Suppressor macrophage (primary cell): ENCODE data around the gene GET3.
A peak's percentile ranks its signal among the peaks of the same experiment; 100 is the strongest.
"Not testable (repeated sequence)": the region's sequence is repeated elsewhere in the genome, so short reads cannot be mapped to it uniquely, and the experiment has no call there.

Experiments used
- DNase-seq, 4 experiments: peaks; one replicate each; pipeline ENCODE4 v3.0.0-alpha.2; 2020 to 2022
- total RNA-seq, 17 experiments: gene quantifications; one replicate each; lab custom pipeline; 2026; ENCODE audit warnings: mixed read lengths in 6 of 17, inconsistent platforms in 3 of 17; lab: John Stamatoyannopoulos, UW

GET3 gene
- total RNA-seq = 34.0 to 92.6 (median 58.0) reads per million in 17 experiments

DNA sequence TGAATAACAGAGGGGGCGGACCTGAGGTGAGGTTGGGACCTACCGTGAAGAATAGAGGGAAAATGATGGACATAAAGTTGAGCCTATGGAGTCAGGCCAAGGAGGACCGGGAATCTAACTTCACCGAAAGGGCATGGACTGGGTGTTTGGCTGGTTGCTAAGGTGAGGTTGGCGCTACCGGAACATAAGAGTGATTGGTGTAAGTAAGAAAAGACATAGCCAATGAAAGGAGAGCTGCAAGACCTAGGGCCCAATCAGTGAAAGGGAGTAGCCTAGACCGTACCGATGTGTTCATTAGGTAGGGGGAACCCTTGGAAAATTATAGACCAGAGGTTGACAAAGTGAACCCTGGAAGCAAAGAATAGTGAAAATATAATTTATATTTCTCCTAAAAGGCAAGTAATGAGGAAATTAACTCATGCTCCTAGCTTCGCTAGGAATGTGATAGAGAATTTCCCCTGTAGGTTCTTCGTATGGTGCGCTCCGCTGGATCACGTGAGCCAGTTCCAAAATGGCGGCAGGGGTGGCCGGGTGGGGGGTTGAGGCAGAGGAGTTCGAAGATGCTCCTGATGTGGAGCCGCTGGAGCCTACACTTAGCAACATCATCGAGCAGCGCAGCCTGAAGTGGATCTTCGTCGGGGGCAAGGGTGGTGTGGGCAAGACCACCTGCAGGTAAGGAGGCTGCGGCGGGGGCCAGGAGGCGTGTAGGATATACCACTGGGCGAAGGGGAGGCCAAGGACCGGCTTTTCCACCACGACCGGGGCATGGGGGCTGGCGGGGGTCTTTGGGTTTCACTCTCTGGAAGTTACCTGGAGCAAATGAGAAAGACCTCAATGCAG is at the start of gene GET3:
Gene GET3 (plus strand): TSS at position 503 of the 840 bp plus-strand sequence. CDS start 9 bp downstream, at position 512.
- DNase-seq = peak; percentile 93 to 98 (median 95)

DNA sequence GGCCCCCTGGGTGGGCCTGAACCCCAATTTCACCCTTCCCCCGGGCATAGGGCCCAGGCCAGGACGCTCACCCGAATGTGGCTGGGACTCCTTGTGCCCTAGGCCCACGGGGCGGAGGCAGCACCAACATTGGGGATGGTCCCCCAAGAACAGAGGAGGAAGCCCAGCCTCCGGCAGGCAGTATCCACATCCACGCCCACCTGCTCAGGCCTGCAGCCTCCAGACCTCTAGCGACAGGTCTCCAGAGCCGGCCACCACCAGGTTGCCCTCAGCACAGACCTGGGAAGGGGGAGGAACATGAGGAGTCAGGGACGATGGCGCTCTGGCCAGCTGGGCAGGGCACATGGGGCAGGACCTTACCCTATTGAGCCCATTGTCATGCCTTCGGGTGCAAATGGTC is 48.3 kb upstream of the GET3 start:
- no peak for DNase-seq

DNA sequence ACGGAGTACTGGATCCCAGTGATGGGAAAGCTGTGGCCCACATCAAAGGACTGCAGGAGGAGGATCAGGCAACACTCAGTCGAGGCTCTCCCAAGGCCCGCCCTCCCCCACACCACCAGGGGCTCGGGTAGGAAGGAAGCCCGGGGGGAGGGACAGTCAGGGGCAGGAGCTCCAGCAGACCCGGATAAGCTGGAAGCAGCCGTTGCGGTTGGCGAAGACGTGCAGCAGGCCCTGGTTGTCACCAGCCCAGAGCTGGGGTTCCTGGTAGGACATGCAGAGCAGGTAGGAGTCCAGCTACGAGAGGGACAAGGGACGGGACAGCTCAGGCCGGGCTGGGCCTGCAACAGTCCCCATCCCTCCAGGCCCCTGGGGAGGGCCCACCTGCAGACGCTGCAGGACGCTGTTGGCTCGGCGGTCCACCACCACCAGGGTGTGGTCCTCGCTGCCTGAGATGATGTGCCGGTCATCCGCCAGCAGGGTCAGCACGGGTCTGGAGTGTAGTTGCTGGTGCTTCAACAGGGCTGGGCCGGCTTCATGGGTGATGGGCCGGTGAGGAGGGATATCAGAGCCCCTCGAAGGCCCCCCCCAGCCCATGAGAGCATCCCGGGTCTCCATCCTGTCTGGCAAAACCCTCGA is 47.6 kb upstream of the GET3 start:
- no peak for DNase-seq

GRCh38 chr19:12692960-12693359 is 44.3 kb upstream of the GET3 start:
- no peak for DNase-seq

GRCh38 chr19:12694641-12695040 is 42.7 kb upstream of the GET3 start:
- no peak for DNase-seq

- no peak for DNase-seq
Measured at GRCh38 chr19:12695096-12695495, 42.2 kb upstream of the GET3 start.

- no peak for DNase-seq
Measured at GRCh38 chr19:12695514-12695913, 41.8 kb upstream of the GET3 start.

DNA sequence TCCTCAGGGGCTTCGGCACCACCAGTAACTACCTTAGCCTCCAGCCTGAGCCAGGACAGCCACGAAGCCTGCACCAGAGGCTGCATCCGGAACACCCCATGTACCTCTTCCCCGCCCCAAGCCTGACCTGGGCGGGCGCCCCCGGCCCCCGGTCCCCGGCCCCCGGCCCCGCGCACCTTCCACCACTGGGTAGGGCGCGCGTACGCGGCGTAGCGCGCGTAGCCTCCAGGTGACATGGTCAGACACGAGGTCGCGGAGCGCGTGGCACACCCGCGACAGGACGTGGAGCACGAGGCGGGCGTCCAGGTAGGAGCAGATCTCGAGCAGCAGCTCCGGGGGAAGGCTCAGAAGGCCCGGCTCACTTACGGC is 41.3 kb upstream of the GET3 start:
- DNase-seq = peak in 1 of 4 experiments; percentile 18

- peak; percentile 97 to 99 (median 98) for DNase-seq
Measured at GRCh38 chr19:12696366-12697335, 40.6 kb upstream of the GET3 start, which contains the start of gene FBXW9. TSS of gene FBXW9 (minus strand) at chr19:12696631. CDS start at chr19:12696581, 50 bp downstream.

DNA sequence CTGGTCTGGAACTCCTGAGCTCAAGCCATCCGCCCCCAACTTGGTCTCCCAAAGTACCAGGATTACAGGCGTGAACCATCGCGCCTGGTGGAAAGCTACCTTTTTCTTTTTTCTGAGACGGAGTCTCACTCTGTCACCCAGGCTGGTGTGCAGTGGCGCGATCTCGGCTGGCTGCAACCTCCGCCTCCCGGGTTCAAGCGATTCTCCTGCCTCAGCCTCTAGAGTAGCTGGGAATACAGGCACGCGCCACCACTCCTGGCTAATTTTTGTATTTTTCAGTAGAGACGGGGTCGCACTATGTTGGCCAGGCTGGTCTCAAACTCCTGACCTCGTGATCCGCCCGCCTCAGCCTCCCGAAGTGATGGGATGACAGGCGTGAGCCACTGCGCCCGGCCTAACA is 39.9 kb upstream of the GET3 start:
- not testable (repeated sequence) for DNase-seq

DNA sequence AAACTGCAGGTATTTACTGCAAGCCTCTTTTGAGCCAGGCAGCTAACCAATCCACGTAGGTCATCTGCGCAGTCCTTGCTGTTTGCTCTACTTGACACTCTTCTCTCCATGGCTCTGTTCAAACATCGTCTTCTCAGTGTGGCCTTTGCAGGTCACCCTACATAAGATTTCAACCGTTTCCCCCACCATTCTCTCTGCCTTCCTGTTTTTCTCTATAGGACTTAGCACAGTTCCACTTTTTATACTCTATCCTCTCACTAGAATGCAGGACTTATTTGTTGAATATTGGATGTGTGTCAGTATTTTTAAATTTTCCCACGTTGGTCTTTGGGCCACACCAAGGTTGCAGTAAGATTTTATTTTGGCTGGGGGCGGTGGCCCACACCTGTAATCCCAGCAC is 39.2 kb upstream of the GET3 start:
- DNase-seq = no peak

DNA sequence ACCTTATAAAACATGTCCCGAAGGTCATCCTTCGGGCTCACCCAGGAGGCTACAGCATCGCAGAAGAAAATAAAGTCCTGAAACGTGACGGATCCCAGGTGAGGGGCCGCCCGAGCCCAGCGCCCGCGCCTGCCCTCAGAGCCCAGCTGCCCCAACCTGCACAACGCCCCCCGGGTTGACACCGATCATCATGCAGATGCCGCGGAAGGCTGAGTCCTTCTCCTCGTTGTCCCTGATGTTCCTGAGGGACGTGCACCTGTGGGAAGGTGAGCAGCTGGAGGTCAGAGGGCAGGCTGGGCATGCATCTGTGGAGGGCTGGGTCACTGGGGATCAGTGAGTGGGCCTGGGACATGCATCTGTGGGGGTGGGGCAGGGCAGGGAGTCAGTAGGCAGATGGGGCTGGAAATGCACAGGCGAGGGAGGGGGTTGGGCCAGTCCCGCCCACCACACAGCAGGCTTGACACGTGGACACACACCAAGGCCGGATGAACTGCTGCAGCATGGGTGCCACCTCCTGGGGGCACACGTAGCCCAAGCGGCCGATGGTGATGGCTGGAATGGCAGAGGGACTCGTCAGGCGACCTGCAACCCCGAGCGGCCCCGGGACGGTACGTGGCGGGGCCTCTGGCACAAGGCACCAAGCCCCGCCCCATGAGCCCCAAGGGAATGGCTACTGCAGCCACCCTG is 35.6 kb upstream of the GET3 start:
- DNase-seq = no peak

DNA sequence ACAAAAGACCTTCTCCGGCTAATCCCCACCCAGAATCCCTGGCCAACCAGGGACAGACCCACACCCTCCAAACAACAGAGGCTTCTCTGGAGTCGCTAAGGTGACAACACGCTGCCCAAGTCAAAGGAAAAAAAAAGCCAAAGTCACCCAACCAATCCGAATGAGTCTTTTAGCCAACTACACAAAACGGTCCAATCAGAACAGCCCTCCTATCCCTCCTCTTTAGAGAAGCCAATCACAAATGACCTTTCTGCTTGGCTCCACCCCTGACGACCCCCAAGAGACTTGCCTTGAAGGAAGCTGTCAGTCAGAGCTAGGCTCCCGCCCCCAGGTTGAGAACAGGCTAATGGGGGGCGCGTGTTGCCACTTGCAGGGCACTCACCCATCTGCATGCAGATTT is 34.3 kb upstream of the GET3 start:
- DNase-seq = peak in 1 of 4 experiments; percentile 6

- DNase-seq = no peak
Measured at GRCh38 chr19:12705169-12705568, 32.1 kb upstream of the GET3 start.

- DNase-seq = no peak
Measured at GRCh38 chr19:12705654-12706331, 31.5 kb upstream of the GET3 start.

DNA sequence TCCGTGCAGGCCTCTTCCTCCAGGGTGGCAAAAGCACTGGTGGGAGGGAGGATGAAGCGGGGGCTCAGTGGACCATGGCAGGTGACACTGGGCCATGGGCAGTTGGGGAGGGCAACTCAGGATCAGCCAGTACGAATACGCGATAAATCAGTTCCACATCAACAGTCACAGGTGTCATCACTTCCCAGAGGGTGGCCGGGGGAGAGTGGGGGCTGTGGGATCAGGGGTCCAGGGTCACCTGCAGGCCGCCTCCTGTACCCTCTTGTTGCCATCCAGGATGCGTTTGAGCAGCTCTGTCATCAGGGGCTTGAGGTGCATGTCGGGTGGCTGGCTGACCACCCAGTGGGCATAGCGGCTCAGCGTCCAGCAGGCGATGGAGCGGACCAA is 31.0 kb upstream of the GET3 start:
- DNase-seq = no peak

DNA sequence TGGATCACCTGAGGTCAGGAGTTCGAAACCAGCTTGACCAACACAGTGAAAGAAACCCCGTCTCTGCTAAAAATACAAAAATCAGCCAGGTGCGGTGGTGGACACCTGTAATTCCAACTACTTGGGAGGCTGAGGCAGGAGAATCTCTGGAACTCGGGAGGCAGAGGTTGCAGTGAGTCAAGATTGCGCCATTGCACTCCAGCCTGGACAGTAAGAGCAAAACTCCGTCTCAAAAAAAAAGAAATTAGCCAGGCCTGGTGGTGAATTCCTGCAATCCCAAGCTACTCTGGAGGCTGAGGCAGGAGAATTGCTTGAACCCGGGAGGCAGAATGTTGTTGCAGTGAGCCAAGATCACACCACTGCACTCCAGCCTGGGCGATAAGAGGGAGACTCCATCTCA is 28.7 kb upstream of the GET3 start:
- DNase-seq = no peak

DNA sequence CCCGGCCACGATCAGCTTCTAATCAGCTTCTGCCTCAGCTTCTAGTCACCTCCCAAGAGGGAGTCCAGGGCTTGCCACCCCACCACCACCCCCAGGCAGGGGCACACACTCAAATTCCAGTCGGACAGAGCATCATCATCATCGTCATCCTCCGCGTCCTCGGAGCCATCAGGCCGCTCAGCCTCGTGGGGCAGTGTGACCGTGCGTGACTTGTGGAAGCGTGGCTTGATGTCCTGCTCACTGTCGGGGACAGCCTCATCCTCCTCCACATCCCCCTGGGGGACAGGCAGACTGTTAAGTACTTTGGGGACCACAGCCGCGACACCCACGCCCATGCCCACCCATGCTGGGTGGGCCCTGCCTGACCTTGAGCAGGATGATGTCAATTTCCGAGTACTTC is 26.1 kb upstream of the GET3 start:
- no peak for DNase-seq

GRCh38 chr19:12712077-12712476 is 25.2 kb upstream of the GET3 start:
- DNase-seq = not testable (repeated sequence)

GRCh38 chr19:12713304-12713703 is 24.0 kb upstream of the GET3 start:
- DNase-seq = not testable (repeated sequence)

GRCh38 chr19:12715102-12715501 is 22.2 kb upstream of the GET3 start:
- DNase-seq = no peak

GRCh38 chr19:12715929-12716328 is 21.4 kb upstream of the GET3 start:
- DNase-seq = no peak
